Measurements from ENCODE around the gene PBX3. TPM values are rescaled to one million over a fixed set of nuclear protein-coding genes. Genes with fewer than 3 reads are reported as not detected.

The PBX3 gene
- total and polyA plus RNA-seq, 10 of the 15 experiments (the other 5 are each of a cell fraction or from before 2014, with no cell fraction given), result 6.7 to 146 (median 22.2) TPM

DNA sequence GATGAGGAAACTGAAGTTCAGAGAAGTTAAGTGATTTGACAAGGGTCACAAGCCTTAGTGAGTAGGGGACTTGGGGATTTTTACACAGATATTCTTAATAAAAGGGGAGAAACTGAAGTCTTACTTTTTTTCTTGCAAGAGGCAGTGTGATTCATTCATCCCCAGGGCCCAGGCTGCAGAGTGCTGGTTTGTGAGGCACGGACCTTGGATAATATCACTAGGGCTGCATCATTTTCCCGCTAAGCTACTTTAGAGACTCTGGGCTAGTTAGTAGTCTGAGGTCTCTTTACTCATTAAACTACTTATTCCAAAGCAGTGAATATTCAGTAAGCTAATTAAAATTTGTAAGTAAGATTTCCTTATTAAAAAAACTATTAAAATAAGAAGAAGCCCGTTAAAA, 195.0 kb downstream of the PBX3 start (continued):
- TF ChIP-seq, protein P1, sequence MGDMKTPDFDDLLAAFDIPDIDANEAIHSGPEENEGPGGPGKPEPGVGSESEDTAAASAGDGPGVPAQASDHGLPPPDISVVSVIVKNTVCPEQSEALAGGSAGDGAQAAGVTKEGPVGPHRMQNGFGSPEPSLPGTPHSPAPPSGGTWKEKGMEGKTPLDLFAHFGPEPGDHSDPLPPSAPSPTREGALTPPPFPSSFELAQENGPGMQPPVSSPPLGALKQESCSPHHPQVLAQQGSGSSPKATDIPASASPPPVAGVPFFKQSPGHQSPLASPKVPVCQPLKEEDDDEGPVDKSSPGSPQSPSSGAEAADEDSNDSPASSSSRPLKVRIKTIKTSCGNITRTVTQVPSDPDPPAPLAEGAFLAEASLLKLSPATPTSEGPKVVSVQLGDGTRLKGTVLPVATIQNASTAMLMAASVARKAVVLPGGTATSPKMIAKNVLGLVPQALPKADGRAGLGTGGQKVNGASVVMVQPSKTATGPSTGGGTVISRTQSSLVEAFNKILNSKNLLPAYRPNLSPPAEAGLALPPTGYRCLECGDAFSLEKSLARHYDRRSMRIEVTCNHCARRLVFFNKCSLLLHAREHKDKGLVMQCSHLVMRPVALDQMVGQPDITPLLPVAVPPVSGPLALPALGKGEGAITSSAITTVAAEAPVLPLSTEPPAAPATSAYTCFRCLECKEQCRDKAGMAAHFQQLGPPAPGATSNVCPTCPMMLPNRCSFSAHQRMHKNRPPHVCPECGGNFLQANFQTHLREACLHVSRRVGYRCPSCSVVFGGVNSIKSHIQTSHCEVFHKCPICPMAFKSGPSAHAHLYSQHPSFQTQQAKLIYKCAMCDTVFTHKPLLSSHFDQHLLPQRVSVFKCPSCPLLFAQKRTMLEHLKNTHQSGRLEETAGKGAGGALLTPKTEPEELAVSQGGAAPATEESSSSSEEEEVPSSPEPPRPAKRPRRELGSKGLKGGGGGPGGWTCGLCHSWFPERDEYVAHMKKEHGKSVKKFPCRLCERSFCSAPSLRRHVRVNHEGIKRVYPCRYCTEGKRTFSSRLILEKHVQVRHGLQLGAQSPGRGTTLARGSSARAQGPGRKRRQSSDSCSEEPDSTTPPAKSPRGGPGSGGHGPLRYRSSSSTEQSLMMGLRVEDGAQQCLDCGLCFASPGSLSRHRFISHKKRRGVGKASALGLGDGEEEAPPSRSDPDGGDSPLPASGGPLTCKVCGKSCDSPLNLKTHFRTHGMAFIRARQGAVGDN (IDR thresholded peaks at IDR 0.05), result no peak
- no peak for TF ChIP-seq POLR2AphosphoS2 (IDR thresholded peaks at IDR 0.05; ENCODE audit: low read depth, low read length)

GRCh38 chr9:125943831-125944230, 196.7 kb downstream of the PBX3 start:
- in situ Hi-C loops (cut with MboI) (no loop called here), intact Hi-C loops (cut with micrococcal nuclease; ENCODE audit: unreplicated experiment) (no loop called here)
- ChIA-PET SMC1A (ENCODE audit: uncharacterized antibody, unreplicated experiment) (no interaction called here), RAD21 (ENCODE audit: unreplicated experiment) (no interaction called here), CTCF (no interaction called here), POLR2A (interaction anchor here (0.6 kb wide), 1 partner anchor 61 kb away, joined by 5 read pairs; no protein-coding TSS in a partner anchor)
- H4K20me1 ChIP-seq (ENCODE audit: control insufficient read depth, insufficient read depth), result no peaks in the 10 kb centered on the region
- TF ChIP-seq, protein P2, sequence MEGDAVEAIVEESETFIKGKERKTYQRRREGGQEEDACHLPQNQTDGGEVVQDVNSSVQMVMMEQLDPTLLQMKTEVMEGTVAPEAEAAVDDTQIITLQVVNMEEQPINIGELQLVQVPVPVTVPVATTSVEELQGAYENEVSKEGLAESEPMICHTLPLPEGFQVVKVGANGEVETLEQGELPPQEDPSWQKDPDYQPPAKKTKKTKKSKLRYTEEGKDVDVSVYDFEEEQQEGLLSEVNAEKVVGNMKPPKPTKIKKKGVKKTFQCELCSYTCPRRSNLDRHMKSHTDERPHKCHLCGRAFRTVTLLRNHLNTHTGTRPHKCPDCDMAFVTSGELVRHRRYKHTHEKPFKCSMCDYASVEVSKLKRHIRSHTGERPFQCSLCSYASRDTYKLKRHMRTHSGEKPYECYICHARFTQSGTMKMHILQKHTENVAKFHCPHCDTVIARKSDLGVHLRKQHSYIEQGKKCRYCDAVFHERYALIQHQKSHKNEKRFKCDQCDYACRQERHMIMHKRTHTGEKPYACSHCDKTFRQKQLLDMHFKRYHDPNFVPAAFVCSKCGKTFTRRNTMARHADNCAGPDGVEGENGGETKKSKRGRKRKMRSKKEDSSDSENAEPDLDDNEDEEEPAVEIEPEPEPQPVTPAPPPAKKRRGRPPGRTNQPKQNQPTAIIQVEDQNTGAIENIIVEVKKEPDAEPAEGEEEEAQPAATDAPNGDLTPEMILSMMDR (IDR thresholded peaks at IDR 0.05 in 2 of 3, conservative IDR thresholded peaks at IDR 0.05 in 1 of 3; ENCODE audit: control insufficient read depth in 2 of 3, extremely low read depth in 1 of 3, insufficient read depth in 1 of 3, low read depth in 3 of 3, low read length in 3 of 3), result no peak
- TF ChIP-seq ZSCAN29 (IDR thresholded peaks at IDR 0.05), result no peak
- TF ChIP-seq PKNOX1 (IDR thresholded peaks at IDR 0.05), result no peak
- TF ChIP-seq RELA (IDR thresholded peaks at IDR 0.05; ENCODE audit: borderline replicate concordance, partially characterized antibody), result no peak
- no peak for TF ChIP-seq FOS (IDR thresholded peaks at IDR 0.05; ENCODE audit: borderline replicate concordance, extremely low read depth, insufficient read length)
- no peak for TF ChIP-seq HDGF (IDR thresholded peaks at IDR 0.05)
- no peak for TF ChIP-seq CREB1 (IDR thresholded peaks at IDR 0.05; ENCODE audit: low read depth)
- H3K9me3 ChIP-seq (replicated peaks; ENCODE audit: control insufficient read depth, insufficient read depth, low read length), result peaks cover 2% of the 10 kb centered on the region; the same call in 1 of the 3 replicates
- DNase-seq (ENCODE audit: low read depth, low spot score) (no peak), ATAC-seq (no peak), FAIRE-seq (no peak)
- H2AFZ ChIP-seq (ENCODE audit: control insufficient read depth, low read depth, low read length), result no peak overlapping the region
- no peak overlapping the region for H3K4me3 ChIP-seq
- no peak overlapping the region for H3K27ac ChIP-seq (ENCODE audit: control insufficient read depth, insufficient read depth)
- H3K79me2 ChIP-seq (ENCODE audit: control insufficient read depth, insufficient read depth, low read length), result no peaks in the 10 kb centered on the region
- no peak overlapping the region for H3K4me2 ChIP-seq (ENCODE audit: control insufficient read depth, insufficient read depth)
- no peaks in the 10 kb centered on the region for H3K4me1 ChIP-seq (ENCODE audit: control insufficient read depth, insufficient read depth, low read length)
- H3K9ac ChIP-seq (ENCODE audit: control insufficient read depth, insufficient read depth, low read length), result no peak overlapping the region
- H3K36me3 ChIP-seq (ENCODE audit: control insufficient read depth in 2 of 2, insufficient read depth in 2 of 2, low read length in 1 of 2), result peaks cover 6% of the 10 kb centered on the region in 2 experiments; a peak in 3 of 4 replicates
- WGBS (ENCODE audit: insufficient coverage, insufficient replicate concordance, low lambda C conversion rate, missing lambda C conversion rate), result 98% methylated on average over 2 of the region's 2 CpGs
- H3K27me3 ChIP-seq (replicated peaks in 1 of 2; ENCODE audit: control insufficient read depth in 2 of 2, insufficient read depth in 2 of 2, low read length in 1 of 2), result no peaks in the 10 kb centered on the region
- no TSS peak for BruUV-seq (replicated peaks)
